ENCODE measurements around the gene SRPRB.

GRCh38 chr3:133835961-133836360 is 30.3 kb downstream of the SRPRB start:
- no peak for TF ChIP-seq CTCF (IDR thresholded peaks at IDR 0.05; ENCODE audit: low read depth, low read length)
- no peak for TF ChIP-seq EZH2phosphoT487 (IDR thresholded peaks at IDR 0.05; ENCODE audit: low read depth)

All from OCI-LY3 (cell line).